Pancreas (tissue), 10 donors: ENCODE measurements around the gene SHROOM2. TPM values are rescaled to one million over a fixed set of nuclear protein-coding genes. Genes with fewer than 3 reads are reported as not detected.

Source experiments
- ATAC-seq, 4 donors: fragments of 200-7000 bp; cut with Tn5 transposase; one replicate each; pipeline versions ENCODE4 v1.8.0 to v1.9.1; 2020; ENCODE audit warnings: mild to moderate bottlenecking in 4 of 4, moderate library complexity in 4 of 4
- DNase-seq, 6 donors: peaks; one replicate each; pipeline ENCODE4 v3.0.0-alpha.2; 2020
- FAIRE-seq: peaks from 2 replicates; lab custom pipeline; 2012; peaks lifted over from hg19 to GRCh38; lab: Jason Lieb, UNC
- H3K27ac ChIP-seq, 4 donors: fragments of 200-600 bp; sonication (generic); 1 replicate in 3 of 4; 2 replicates in 1 of 4; pipeline versions ENCODE4 v1.5.0 to v1.8.0; 2020
- H3K27me3 ChIP-seq, 4 donors: fragments of 200-600 bp; one replicate each; pipeline ENCODE4 v1.8.0; 2021
- H3K36me3 ChIP-seq, 3 donors: fragments of 200-600 bp; sonication (generic) in 1 of 3; one replicate each; pipeline versions ENCODE4 v1.5.0 to v1.8.0; 2020 to 2021
- H3K4me1 ChIP-seq, 3 donors: fragments of 200-600 bp; one replicate each; pipeline ENCODE4 v1.8.0; 2021
- H3K4me3 ChIP-seq, 4 donors: fragments of 200-600 bp; sonication (generic) in 2 of 4; one replicate each; pipeline versions ENCODE4 v1.5.0 to v1.8.0; 2020 to 2021
- H3K9me3 ChIP-seq, 4 donors: fragments of 200-600 bp; one replicate each; pipeline ENCODE4 v1.8.0; 2021
- WGBS, 2 donors: extraction: QIAGEN DNeasy Blood & Tissue Kit; methylation state at CpG; one replicate each; pipeline ENCODE4 v1.1.7; 2013; 5-methylcytosine and 5-hydroxymethylcytosine counted together
- intact Hi-C, 3 donors: fragments of 100-400 bp; cut with DNase I; formaldehyde crosslinking; loops; one replicate each; pipeline versions ENCODE4 v1.11.1 to v1.14.2; 2022
- polyA plus RNA-seq, 2 donors: library from polyadenylated mRNA; stranded (reverse); fragments of 200-250 nt; gene quantifications; one replicate each; pipeline ENCODE4 v1.2.3, GENCODE V29; 2013
- total RNA-seq, 6 donors: library from RNA; stranded (reverse); fragmentation: NEBNext Ultra II Directional in 4 of 6; extraction: Animal tissue kit (Norgen Biotek cat#: 25700) in 4 of 6; gene quantifications; one replicate each; pipeline versions ENCODE4 v1.2.1 to v1.2.4, GENCODE V29; 2021 to 2023
- TF ChIP-seq, protein P1 (sequence below), 4 donors: fragments of 200-600 bp; sonication (generic) in 3 of 4; IDR thresholded peaks; one replicate each; pipeline versions ENCODE4 v1.5.0 to v1.8.0; 2021; ENCODE audit warnings: antibody characterized with exemption in 4 of 4
- donor health status: healthy with polysubstance abuse.
- donor health status: DM: no; HTN: no; CAD: no; lungs with moderate emphysema.
- donor health status: DM: no; HTN: no; CAD: no.
- donor health status: control.
- donor health status: control.
- donor health status: Bipolar disorder and iron deficiency.
- donor health status: DM: yes; HTN: yes; CAD: no.
- donor health status: DM: no; HTN: no; CAD: no.
- donor health status: DM: no; HTN: no; CAD: no.
- donor health status: DM: yes; HTN: yes; CAD: no.

Gene SHROOM2
- total and polyA plus RNA-seq, 8 donors = 3.2 to 6.6 (median 3.8) TPM

DNA sequence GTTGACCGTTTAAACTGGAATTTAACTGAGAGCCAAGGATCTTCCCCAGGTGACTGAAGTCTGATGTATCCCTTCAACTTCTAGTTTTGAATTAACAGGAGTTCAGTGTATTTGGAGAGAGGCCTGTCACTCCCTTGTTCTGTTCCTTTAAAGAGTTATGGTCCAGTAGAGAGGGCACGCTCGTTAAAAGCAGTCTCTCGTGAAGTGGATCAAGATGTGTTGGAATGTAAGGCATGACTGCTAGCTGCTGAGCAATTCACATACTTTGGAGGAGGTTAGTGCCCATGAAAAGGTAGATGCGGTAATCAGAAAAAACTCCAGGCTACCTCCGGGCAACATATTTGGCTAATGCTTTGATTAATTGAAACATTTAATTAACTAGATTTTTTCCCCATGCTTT is 65.7 kb downstream of the SHROOM2 start:
- no peak for FAIRE-seq

DNA sequence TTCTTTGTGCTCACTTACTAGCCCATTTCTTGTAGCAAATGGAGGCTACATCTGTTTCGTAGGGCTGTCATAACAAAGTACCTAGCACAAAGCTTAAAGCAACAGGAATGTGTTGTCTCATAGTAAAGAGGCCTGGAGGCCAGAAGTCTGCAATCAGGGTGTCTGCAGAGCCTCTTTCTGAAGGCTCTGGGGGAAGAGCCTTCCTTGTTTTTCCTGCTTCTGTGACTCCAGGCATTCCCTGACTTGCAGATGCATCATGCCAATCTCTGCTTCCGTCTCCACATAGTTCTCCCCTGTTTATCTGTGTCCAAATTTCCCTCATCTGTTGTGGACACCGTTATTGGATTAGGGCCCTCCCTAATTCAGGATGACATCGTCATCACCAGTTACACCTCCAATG is 67.1 kb downstream of the SHROOM2 start:
- no peak for FAIRE-seq
- H3K27ac ChIP-seq = no peak overlapping the region

More for the DNA sequence above, 65.7 kb downstream of the SHROOM2 start:
- H3K9me3 ChIP-seq = no peaks in the 10 kb centered on the region
- 64 to 68% methylated on average over 6 of the region's 6 CpGs for WGBS, 2 donors
- TF ChIP-seq, protein P1, sequence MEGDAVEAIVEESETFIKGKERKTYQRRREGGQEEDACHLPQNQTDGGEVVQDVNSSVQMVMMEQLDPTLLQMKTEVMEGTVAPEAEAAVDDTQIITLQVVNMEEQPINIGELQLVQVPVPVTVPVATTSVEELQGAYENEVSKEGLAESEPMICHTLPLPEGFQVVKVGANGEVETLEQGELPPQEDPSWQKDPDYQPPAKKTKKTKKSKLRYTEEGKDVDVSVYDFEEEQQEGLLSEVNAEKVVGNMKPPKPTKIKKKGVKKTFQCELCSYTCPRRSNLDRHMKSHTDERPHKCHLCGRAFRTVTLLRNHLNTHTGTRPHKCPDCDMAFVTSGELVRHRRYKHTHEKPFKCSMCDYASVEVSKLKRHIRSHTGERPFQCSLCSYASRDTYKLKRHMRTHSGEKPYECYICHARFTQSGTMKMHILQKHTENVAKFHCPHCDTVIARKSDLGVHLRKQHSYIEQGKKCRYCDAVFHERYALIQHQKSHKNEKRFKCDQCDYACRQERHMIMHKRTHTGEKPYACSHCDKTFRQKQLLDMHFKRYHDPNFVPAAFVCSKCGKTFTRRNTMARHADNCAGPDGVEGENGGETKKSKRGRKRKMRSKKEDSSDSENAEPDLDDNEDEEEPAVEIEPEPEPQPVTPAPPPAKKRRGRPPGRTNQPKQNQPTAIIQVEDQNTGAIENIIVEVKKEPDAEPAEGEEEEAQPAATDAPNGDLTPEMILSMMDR (IDR thresholded peaks at IDR 0.05) = no peak
- H3K27me3 ChIP-seq = no peaks in the 10 kb centered on the region
- H3K27ac ChIP-seq = no peak overlapping the region
- no peak for ATAC-seq
- H3K36me3 ChIP-seq = no peaks in the 10 kb centered on the region
- no peaks in the 10 kb centered on the region for H3K4me1 ChIP-seq
- no peak overlapping the region for H3K4me3 ChIP-seq
- intact Hi-C loops = no loop called here
- no peak for DNase-seq

DNA sequence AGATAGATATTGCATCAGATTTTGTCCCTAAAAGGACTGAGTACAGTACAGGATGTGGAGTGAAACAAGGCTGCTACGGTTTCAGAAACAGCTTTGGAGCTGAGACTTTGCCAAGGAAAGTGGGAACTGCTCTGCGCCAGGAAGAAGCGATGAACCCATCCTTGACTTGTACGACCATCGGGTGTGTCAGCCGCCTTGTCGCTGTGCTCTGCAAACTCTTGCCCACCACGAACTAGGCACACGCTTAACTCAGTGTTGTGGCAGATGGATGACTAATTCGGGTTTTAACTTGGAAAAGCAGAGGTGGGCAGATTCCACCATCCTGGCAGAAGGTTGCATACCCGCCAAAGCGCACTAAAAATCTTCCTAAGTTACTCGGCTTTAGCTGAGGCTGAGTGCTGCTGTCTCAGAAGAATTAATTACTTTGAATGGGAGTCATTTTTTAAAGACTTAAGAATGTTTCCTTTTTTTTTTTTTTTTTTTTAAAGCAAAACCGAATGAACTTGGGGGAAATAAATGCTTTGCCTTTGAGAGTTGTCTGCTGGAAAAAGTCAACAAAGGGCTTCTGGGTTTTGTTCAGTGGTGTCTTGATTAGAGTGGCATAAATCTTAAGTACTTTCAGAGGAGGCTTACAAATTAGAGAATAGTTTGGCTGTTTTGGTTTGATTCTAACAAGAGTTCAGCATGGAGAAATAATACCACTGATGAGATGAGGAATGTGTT is 69.5 kb downstream of the SHROOM2 start:
- Histone ChIP-seq H3K27me3 (no peaks in the 10 kb centered on the region), H3K4me1 (no peaks in the 10 kb centered on the region), H3K4me3 (no peak overlapping the region), H3K9me3 (no peaks in the 10 kb centered on the region), H3K36me3 (no peaks in the 10 kb centered on the region), H3K27ac (no peak overlapping the region)
- no peak for ATAC-seq
- TF ChIP-seq, protein P1 (IDR thresholded peaks at IDR 0.05) = no peak
- FAIRE-seq = no peak
- no peak for DNase-seq
- intact Hi-C loops = no loop called here
- WGBS, 2 donors = 81 to 86% methylated on average over 14 of the region's 14 CpGs

More for the DNA sequence above, 67.1 kb downstream of the SHROOM2 start:
- intact Hi-C loops = no loop called here
- Histone ChIP-seq H3K9me3 (no peaks in the 10 kb centered on the region), H3K36me3 (no peaks in the 10 kb centered on the region), H3K27me3 (no peaks in the 10 kb centered on the region), H3K4me3 (no peak overlapping the region), H3K4me1 (no peaks in the 10 kb centered on the region)
- WGBS, 2 donors = 70 to 82% methylated on average over 4 of the region's 4 CpGs
- ATAC-seq = no peak
- no peak for DNase-seq
- TF ChIP-seq, protein P1 (IDR thresholded peaks at IDR 0.05) = no peak

DNA sequence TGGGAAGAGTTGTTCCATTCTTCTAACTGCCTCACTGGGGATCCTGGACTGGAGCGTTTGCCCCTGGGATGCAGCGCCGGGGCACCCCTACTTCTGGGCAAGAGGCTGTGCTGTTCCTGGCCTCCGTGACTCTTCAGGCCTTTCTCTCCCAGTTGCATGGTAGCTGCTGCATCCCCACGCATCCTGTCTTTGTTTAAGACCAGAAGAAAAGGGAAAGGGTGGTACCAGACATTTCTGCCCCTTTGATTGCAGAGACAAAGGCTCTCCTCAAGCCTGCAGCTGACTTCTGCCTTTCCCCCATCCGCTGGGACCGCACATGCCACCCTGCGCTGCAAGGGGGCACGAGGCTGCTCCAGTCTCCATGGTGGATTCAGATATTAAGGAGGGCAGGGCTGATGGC is 70.4 kb downstream of the SHROOM2 start:
- 84 to 94% methylated on average over 9 of the region's 9 CpGs for WGBS, 2 donors
- Histone ChIP-seq H3K27me3 (no peaks in the 10 kb centered on the region), H3K4me1 (no peaks in the 10 kb centered on the region), H3K27ac (no peak overlapping the region), H3K9me3 (no peaks in the 10 kb centered on the region), H3K4me3 (no peak overlapping the region), H3K36me3 (no peaks in the 10 kb centered on the region)
- FAIRE-seq = no peak
- no peak for ATAC-seq
- intact Hi-C loops = no loop called here
- TF ChIP-seq, protein P1 (IDR thresholded peaks at IDR 0.05) = no peak
- no peak for DNase-seq
